ENCODE measurements around the gene STEAP3. TPM values are rescaled to one million over a fixed set of nuclear protein-coding genes. Genes with fewer than 3 reads are reported as not detected.
A peak's percentile ranks its signal among the peaks of the same experiment; 100 is the strongest.

The STEAP3 gene
- total RNA-seq, 1 donor from 2014 or later: 44.6 TPM

GRCh38 chr2:119230219-119231185 is 6.9 kb downstream of the STEAP3 start:
- Mint-ChIP-seq H3K4me1 (ENCODE audit: low read depth) (peaks cover 54% of the 10 kb centered on the region), H3K27me3 (ENCODE audit: low read depth) (no peaks in the 10 kb centered on the region), H3K9me3 (ENCODE audit: low read depth) (no peaks in the 10 kb centered on the region), H3K4me3 (ENCODE audit: unreplicated experiment) (peak overlapping the region; percentile 52), H3K36me3 (ENCODE audit: low read depth) (no peaks in the 10 kb centered on the region), H3K27ac (ENCODE audit: unreplicated experiment) (peak overlapping the region; percentile 77)
- TF ChIP-seq CTCF (IDR thresholded peaks at IDR 0.05): peak; percentile 6
- no peak for DNase-seq (ENCODE audit: low spot score)

- Mint-ChIP-seq H3K27me3 (ENCODE audit: low read depth) (no peaks in the 10 kb centered on the region), H3K36me3 (ENCODE audit: low read depth) (no peaks in the 10 kb centered on the region), H3K4me1 (ENCODE audit: low read depth) (peaks cover 54% of the 10 kb centered on the region), H3K27ac (ENCODE audit: unreplicated experiment) (peak overlapping the region; percentile 77), H3K4me3 (ENCODE audit: unreplicated experiment) (peak overlapping the region; percentile 48), H3K9me3 (ENCODE audit: low read depth) (no peaks in the 10 kb centered on the region)
- DNase-seq (ENCODE audit: low spot score): no peak
- no peak for TF ChIP-seq CTCF (IDR thresholded peaks at IDR 0.05)
Measured at GRCh38 chr2:119231975-119232665, 8.5 kb downstream of the STEAP3 start.

- H3K4me3 Mint-ChIP-seq (ENCODE audit: unreplicated experiment): no peak overlapping the region
- H3K9me3 Mint-ChIP-seq (ENCODE audit: low read depth): no peaks in the 10 kb centered on the region
- H3K4me1 Mint-ChIP-seq (ENCODE audit: low read depth): peaks cover 57% of the 10 kb centered on the region
- DNase-seq (ENCODE audit: low spot score): no peak
- H3K27ac Mint-ChIP-seq (ENCODE audit: unreplicated experiment): peak overlapping the region; percentile 22
- no peak for TF ChIP-seq CTCF (IDR thresholded peaks at IDR 0.05)
- no peaks in the 10 kb centered on the region for H3K36me3 Mint-ChIP-seq (ENCODE audit: low read depth)
- no peaks in the 10 kb centered on the region for H3K27me3 Mint-ChIP-seq (ENCODE audit: low read depth)
Measured at GRCh38 chr2:119232666-119232993, 9.0 kb downstream of the STEAP3 start.

- H3K4me3 Mint-ChIP-seq (ENCODE audit: unreplicated experiment): no peak overlapping the region
- no peaks in the 10 kb centered on the region for H3K27me3 Mint-ChIP-seq (ENCODE audit: low read depth)
- no peaks in the 10 kb centered on the region for H3K36me3 Mint-ChIP-seq (ENCODE audit: low read depth)
- TF ChIP-seq CTCF (IDR thresholded peaks at IDR 0.05): no peak
- peaks cover 65% of the 10 kb centered on the region for H3K4me1 Mint-ChIP-seq (ENCODE audit: low read depth)
- H3K9me3 Mint-ChIP-seq (ENCODE audit: low read depth): no peaks in the 10 kb centered on the region
- no peak overlapping the region for H3K27ac Mint-ChIP-seq (ENCODE audit: unreplicated experiment)
- DNase-seq (ENCODE audit: low spot score): no peak
Measured at GRCh38 chr2:119233326-119234020, 9.8 kb downstream of the STEAP3 start.
